ENCODE data around the gene FAT1.

GRCh38 chr4:186619088-186619487 is 104.6 kb downstream of the FAT1 start:
- TF ChIP-seq POLR2A (IDR thresholded peaks at IDR 0.05) (no peak), CTCF (IDR thresholded peaks at IDR 0.05) (no peak), POLR2AphosphoS5 (IDR thresholded peaks at IDR 0.05) (no peak)
